GM12878 (cell line): ENCODE measurements around the gene EXOC4. TPM values are rescaled to one million over a fixed set of nuclear protein-coding genes. Genes with fewer than 3 reads are reported as not detected.

ENCODE experiments used
- ATAC-seq: fragments of 200-7000 bp; cut with Tn5 transposase; 3 replicates; pipeline ENCODE4 v1.9.1; 2020; ENCODE audit warnings: mild to moderate bottlenecking, moderate library complexity
- BruUV-seq: library from RNA; stranded (reverse); fragments of 400-500 nt; replicated peaks from 2 replicates; lab custom pipeline; 2021; lab: Mats Ljungman, UMichigan
- CTCF ChIA-PET: fragments of 300-600 bp; sonication (Branson Sonifier 250); formaldehyde crosslinking; extraction: SDS; loops from one replicate; lab custom pipeline; 2021; ENCODE audit warnings: inconsistent platforms; lab: Yijun Ruan, JAX
- POLR2A ChIA-PET: fragments of 350-600 bp; formaldehyde crosslinking; extraction: SDS; loops from one replicate; lab custom pipeline; 2021; ENCODE audit warnings: inconsistent platforms; lab: Charles Lee
- RAD21 ChIA-PET: fragments of 300-600 bp; sonication (Branson Sonifier 250); formaldehyde crosslinking; loops from one replicate; lab custom pipeline; 2023; ENCODE audit warnings: antibody characterized with exemption; ENCODE audit not compliant: unreplicated experiment; lab: Charles Lee
- SMC1A ChIA-PET: fragments of 300-600 bp; sonication (Branson Sonifier 250); formaldehyde crosslinking; loops from one replicate; lab custom pipeline; 2023; ENCODE audit not compliant: unreplicated experiment, uncharacterized antibody; lab: Charles Lee
- DNase-seq: peaks from one replicate; pipeline ENCODE4 v3.0.0-alpha.2; 2011; ENCODE audit warnings: low read depth, low spot score
- FAIRE-seq: peaks from 3 replicates; lab custom pipeline; 2011; peaks lifted over from hg19 to GRCh38; lab: Jason Lieb, UNC
- H2AFZ ChIP-seq: 2 replicates; pipeline ENCODE4 v1.6.0; 2011; ENCODE audit warnings: low read depth, low read length, control low read depth; ENCODE audit not compliant: control insufficient read depth
- H3K27ac ChIP-seq: 2 replicates; pipeline ENCODE4 v1.5.1; 2011; ENCODE audit warnings: control low read depth; ENCODE audit not compliant: control insufficient read depth, insufficient read depth
- H3K27me3 ChIP-seq, 2 experiments: replicated peaks in 1 of 2; 2 replicates each; pipeline versions ENCODE4 v1.6.0 to v1.6.1; 2011; ENCODE audit warnings: low read length in 1 of 2; ENCODE audit not compliant: control insufficient read depth in 2 of 2, insufficient read depth in 2 of 2
- H3K36me3 ChIP-seq, 2 experiments: 2 replicates each; pipeline ENCODE4 v1.5.1; 2011; ENCODE audit warnings: low read length in 1 of 2; ENCODE audit not compliant: control insufficient read depth in 2 of 2, insufficient read depth in 2 of 2
- H3K4me1 ChIP-seq: 2 replicates; pipeline ENCODE4 v1.6.1; 2011; ENCODE audit warnings: mild to moderate bottlenecking, low read length, moderate library complexity, mixed read lengths; ENCODE audit not compliant: control insufficient read depth, insufficient read depth
- H3K4me2 ChIP-seq: 2 replicates; pipeline ENCODE4 v1.6.0; 2011; ENCODE audit warnings: control low read depth; ENCODE audit not compliant: control insufficient read depth, insufficient read depth
- H3K4me3 ChIP-seq: fragments of 200-600 bp; sonication (generic); 2 replicates; pipeline ENCODE4 v1.5.1; 2016
- H3K79me2 ChIP-seq: 2 replicates; pipeline ENCODE4 v1.6.0; 2011; ENCODE audit warnings: low read length; ENCODE audit not compliant: control insufficient read depth, insufficient read depth
- H3K9ac ChIP-seq: 2 replicates; pipeline ENCODE4 v1.8.0; 2011; ENCODE audit warnings: low read length, control low read depth, mixed read lengths; ENCODE audit not compliant: control insufficient read depth, insufficient read depth
- H3K9me3 ChIP-seq: replicated peaks from 3 replicates; pipeline ENCODE4 v1.5.1; 2011; ENCODE audit warnings: mild to moderate bottlenecking, low read length; ENCODE audit not compliant: control insufficient read depth, insufficient read depth
- H4K20me1 ChIP-seq: 2 replicates; pipeline ENCODE4 v1.6.0; 2011; ENCODE audit not compliant: control insufficient read depth, insufficient read depth
- IKZF1 ChIP-seq: fragments of 450-650 bp; conservative IDR thresholded peaks from 2 replicates; pipeline ENCODE4 v1.6.1; 2017; ENCODE audit warnings: antibody characterized with exemption, mild to moderate bottlenecking
- IRF4 ChIP-seq: IDR thresholded peaks from 2 replicates; pipeline ENCODE4 v1.6.1; 2011; ENCODE audit warnings: low read depth, low read length
- NFYA ChIP-seq: IDR thresholded peaks from 2 replicates; pipeline ENCODE4 v1.6.1; 2011; ENCODE audit warnings: low read depth, mild to moderate bottlenecking, low read length, improper control_type of control experiment, borderline replicate concordance
- RUNX3 ChIP-seq: IDR thresholded peaks from 2 replicates; pipeline ENCODE4 v1.6.1; 2012; ENCODE audit warnings: low read length, inconsistent platforms
- ZNF687 ChIP-seq: fragments of 450-650 bp; IDR thresholded peaks from 2 replicates; pipeline ENCODE4 v1.6.1; 2017; ENCODE audit warnings: mild to moderate bottlenecking, moderate library complexity
- WGBS: methylation state at CpG from one replicate; pipeline ENCODE4 v1.1.6; 2016; ENCODE audit warnings: low lambda C conversion rate; ENCODE audit not compliant: insufficient replicate concordance, insufficient coverage; ENCODE audit errors: missing lambda C conversion rate; 5-methylcytosine and 5-hydroxymethylcytosine counted together
- in situ Hi-C: fragments of 300-500 bp; cut with MboI; formaldehyde crosslinking; loops from 9 replicates; pipeline ENCODE4 v1.14.3; 2018; ENCODE audit warnings: mixed read lengths
- intact Hi-C: fragments of 100-400 bp; cut with micrococcal nuclease; formaldehyde crosslinking; loops from one replicate; pipeline ENCODE4 v1.14.2; 2022; ENCODE audit not compliant: unreplicated experiment
- polyA plus RNA-seq, 11 experiments: library from polyadenylated mRNA; depleted of rRNA in 4 of 11; unstranded in 6 of 11; stranded (reverse) in 5 of 11; fragments of >200 nt; fragmentation: Nextera tagmentation in 4 of 11; fragmentation: Illumina TruSeq in 1 of 11; extraction: Ambion mirVana in 4 of 11; extraction: Trizol in 1 of 11; gene quantifications; 1 replicate in 1 of 11; 2 replicates in 10 of 11; pipeline versions ENCODE4 v1.2.1 to v1.2.3, GENCODE V29; 2011 to 2016; ENCODE audit warnings: inconsistent platforms in 2 of 11, missing spikeins in 2 of 11, low read depth in 1 of 11
- total RNA-seq, 4 experiments: library from RNA; depleted of rRNA in 3 of 4; stranded (reverse); fragments of >200 nt in 3 of 4; fragmentation: Illumina TruSeq in 1 of 4; extraction: Trizol in 1 of 4; gene quantifications; 2 replicates each; pipeline versions ENCODE4 v1.2.1 to v1.2.3, GENCODE V29; 2013 to 2021

EXOC4 gene
- total and polyA plus RNA-seq, 10 of the 15 experiments (the other 5 are each of a cell fraction or from before 2014, with no cell fraction given) = 13.2 to 44.5 (median 29.6) TPM

- TF ChIP-seq ZNF687 (peak; percentile 31; the same call in 1 of the 2 replicates), NFYA (no peak), IKZF1 (0 out of 2 replicates have a peak, but pooled peaks have one; percentile 9), RUNX3 (peak; percentile 52), IRF4 (no peak)
- TF ChIP-seq, all 136 proteins: peak for 3
- Histone ChIP-seq H3K79me2 (peaks cover 22% of the 10 kb centered on the region), H3K9me3 (no peaks in the 10 kb centered on the region; the same call in 2 of the 3 replicates), H3K4me2 (no peak overlapping the region), H3K9ac (no peak overlapping the region), H3K27me3 (no peaks in the 10 kb centered on the region), H3K4me3 (no peak overlapping the region), H3K36me3 (no peaks in the 10 kb centered on the region; a peak in 1 of 4 replicates), H2AFZ (no peak overlapping the region), H4K20me1 (no peaks in the 10 kb centered on the region), H3K27ac (no peak overlapping the region), H3K4me1 (no peaks in the 10 kb centered on the region; the same call in 1 of the 2 replicates)
- ATAC-seq (peak; percentile 48), FAIRE-seq (peak; percentile 41), DNase-seq (no peak)
- BruUV-seq = no TSS peak
- in situ Hi-C loops = no loop called here
- POLR2A ChIA-PET = no interaction called here
- intact Hi-C loops = no loop called here
- SMC1A ChIA-PET = no interaction called here
- CTCF ChIA-PET = no interaction called here
- WGBS = 76% methylated on average over 6 of the region's 6 CpGs
- RAD21 ChIA-PET = no interaction called here
Measured at GRCh38 chr7:133258174-133258573, 5.3 kb downstream of the EXOC4 start.
